GM23248 (cell line): ENCODE measurements around the gene SELENOO.

ENCODE experiments used
- EZH2 ChIP-seq: fragments of 200-600 bp; sonication (generic); IDR thresholded peaks from 2 replicates; pipeline ENCODE4 v1.6.1; 2018; ENCODE audit warnings: antibody characterized with exemption, mild to moderate bottlenecking; ENCODE audit not compliant: insufficient read depth, poor library complexity, severe bottlenecking
- EZH2phosphoT487 ChIP-seq: fragments of 200-600 bp; sonication (generic); IDR thresholded peaks from 2 replicates; pipeline ENCODE4 v1.6.1; 2018; ENCODE audit warnings: antibody characterized with exemption, moderate library complexity, mild to moderate bottlenecking, low read depth; ENCODE audit not compliant: insufficient read depth

- no peak for TF ChIP-seq EZH2
- TF ChIP-seq EZH2phosphoT487: no peak
These were observed 26.0 kb downstream of the SELENOO start for GRCh38 chr22:50226875-50227165.
